Neuronal stem cell (in vitro differentiated cells): ENCODE measurements around the gene CTNNA3.
A peak's percentile ranks its signal among the peaks of the same experiment; 100 is the strongest.

Source experiments
- DNase-seq: peaks from one replicate; pipeline ENCODE4 v3.0.0-alpha.2; 2013; ENCODE audit warnings: low spot score
- H2AFZ ChIP-seq: one replicate; pipeline ENCODE4 v1.6.1; 2013; ENCODE audit warnings: mild to moderate bottlenecking, low read length, inconsistent platforms
- H2AK5ac ChIP-seq: 2 replicates; pipeline ENCODE4 v1.6.1; 2013; ENCODE audit warnings: low read depth, mild to moderate bottlenecking, inconsistent platforms, low read length, moderate library complexity, mixed read lengths
- H2BK120ac ChIP-seq: 2 replicates; pipeline ENCODE4 v1.6.1; 2013; ENCODE audit warnings: low read depth, mild to moderate bottlenecking, inconsistent platforms, low read length, moderate library complexity, mixed read lengths
- H2BK12ac ChIP-seq: one replicate; pipeline ENCODE4 v1.6.1; 2013; ENCODE audit warnings: low read length, inconsistent platforms
- H2BK15ac ChIP-seq: 2 replicates; pipeline ENCODE4 v1.6.1; 2013; ENCODE audit warnings: mild to moderate bottlenecking, low read length, inconsistent platforms, mixed read lengths
- H2BK5ac ChIP-seq: one replicate; pipeline ENCODE4 v1.6.1; 2013; ENCODE audit warnings: inconsistent platforms, mild to moderate bottlenecking, low read length, moderate library complexity
- H3K14ac ChIP-seq: one replicate; pipeline ENCODE4 v1.6.1; 2013; ENCODE audit warnings: low read length, inconsistent platforms
- H3K18ac ChIP-seq: 2 replicates; pipeline ENCODE4 v1.6.1; 2013; ENCODE audit warnings: low read length, inconsistent platforms
- H3K23ac ChIP-seq: 2 replicates; pipeline ENCODE4 v1.6.1; 2013; ENCODE audit warnings: low read depth, mild to moderate bottlenecking, mixed read lengths, low read length, inconsistent platforms; ENCODE audit not compliant: poor library complexity
- H3K27ac ChIP-seq: replicated peaks from 3 replicates; pipeline ENCODE4 v1.5.1; 2013; ENCODE audit warnings: low read length, inconsistent platforms
- H3K27me3 ChIP-seq, 3 experiments: 2 replicates each; pipeline ENCODE4 v1.6.1; 2013; ENCODE audit warnings: low read length in 3 of 3, mild to moderate bottlenecking in 2 of 3, inconsistent platforms in 1 of 3, low read depth in 1 of 3, mixed read lengths in 1 of 3, moderate library complexity in 1 of 3; ENCODE audit not compliant: control insufficient read depth in 3 of 3, insufficient read depth in 3 of 3
- H3K36me3 ChIP-seq, 2 donors: replicated peaks in 1 of 2; 2 replicates each; pipeline ENCODE4 v1.6.1; 2013; ENCODE audit warnings: low read length in 2 of 2; ENCODE audit not compliant: control insufficient read depth in 2 of 2, insufficient read depth in 2 of 2
- H3K4ac ChIP-seq: 2 replicates; pipeline ENCODE4 v1.6.1; 2013; ENCODE audit warnings: inconsistent platforms, mild to moderate bottlenecking, low read length, moderate library complexity
- H3K4me1 ChIP-seq, 2 donors: 1 replicate in 1 of 2; 2 replicates in 1 of 2; pipeline ENCODE4 v1.6.1; 2013; ENCODE audit warnings: low read length in 2 of 2, low read depth in 1 of 2; ENCODE audit not compliant: control insufficient read depth in 2 of 2, insufficient read depth in 1 of 2
- H3K4me2 ChIP-seq: one replicate; pipeline ENCODE4 v1.6.1; 2013; ENCODE audit warnings: mild to moderate bottlenecking, low read length, inconsistent platforms; ENCODE audit not compliant: insufficient read depth, poor library complexity, severe bottlenecking
- H3K4me3 ChIP-seq, 2 donors: 2 replicates each; pipeline ENCODE4 v1.5.1; 2013; ENCODE audit warnings: low read length in 2 of 2, mild to moderate bottlenecking in 2 of 2, inconsistent platforms in 1 of 2, moderate library complexity in 1 of 2
- H3K79me1 ChIP-seq: one replicate; pipeline ENCODE4 v1.6.1; 2013; ENCODE audit warnings: low read depth, mild to moderate bottlenecking, inconsistent platforms, low read length, moderate library complexity
- H3K9ac ChIP-seq: one replicate; pipeline ENCODE4 v1.6.1; 2013; ENCODE audit warnings: mild to moderate bottlenecking, low read depth, low read length, inconsistent platforms; ENCODE audit not compliant: poor library complexity
- H3K9me3 ChIP-seq, 2 donors: replicated peaks in 1 of 2; 2 replicates each; pipeline versions ENCODE3 to v1.6.1; 2013; ENCODE audit warnings: low read length in 2 of 2, mild to moderate bottlenecking in 2 of 2, inconsistent platforms in 1 of 2, low read depth in 1 of 2, mixed read lengths in 1 of 2, moderate library complexity in 1 of 2; ENCODE audit not compliant: control insufficient read depth in 2 of 2, insufficient read depth in 1 of 2
- H4K8ac ChIP-seq: one replicate; pipeline ENCODE4 v1.6.1; 2013; ENCODE audit warnings: low read depth, mild to moderate bottlenecking, inconsistent platforms, low read length, moderate library complexity
- H4K91ac ChIP-seq: one replicate; pipeline ENCODE4 v1.6.1; 2013; ENCODE audit warnings: low read length, low read depth, mild to moderate bottlenecking, inconsistent platforms; ENCODE audit not compliant: poor library complexity
- WGBS, 2 donors: extraction: QIAGEN DNeasy Blood & Tissue Kit; methylation state at CpG; one replicate each; pipeline ENCODE4 v1.1.7; 2013; ENCODE audit warnings: missing lambda C conversion rate in 2 of 2, mixed read lengths in 1 of 2; ENCODE audit not compliant: insufficient read length in 2 of 2, insufficient replicate concordance in 1 of 2; ENCODE audit errors: extremely low coverage in 2 of 2; 5-methylcytosine and 5-hydroxymethylcytosine counted together

CTNNA3 gene

DNA sequence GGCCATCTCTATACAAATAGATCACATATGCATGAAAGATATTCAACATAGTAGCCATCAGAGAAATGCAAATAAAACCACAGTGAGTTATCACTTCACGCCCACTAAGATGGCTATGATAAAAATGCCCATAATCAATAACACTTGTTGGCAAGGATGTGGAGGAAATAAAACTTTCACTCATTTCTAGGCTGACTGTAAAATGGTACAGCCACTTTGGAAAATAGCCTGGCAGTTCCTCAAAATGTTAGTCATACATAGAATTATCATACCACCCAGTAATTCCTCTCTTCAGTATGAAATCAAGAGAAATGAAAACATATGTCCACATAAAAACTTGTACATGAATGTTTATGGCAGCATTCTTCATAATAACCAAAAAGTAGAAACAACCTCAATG lies 445.3 kb downstream of the CTNNA3 start:
- no peak overlapping the region for H3K4me3 ChIP-seq
- H4K8ac ChIP-seq = no peak overlapping the region
- H3K4me2 ChIP-seq = no peak overlapping the region
- no peak overlapping the region for H2BK5ac ChIP-seq
- H3K36me3 ChIP-seq = no peaks in the 10 kb centered on the region
- peaks cover 0 to 20% of the 10 kb centered on the region in 2 donors for H3K9me3 ChIP-seq
- no peak overlapping the region for H4K91ac ChIP-seq
- no peak overlapping the region for H3K4ac ChIP-seq
- H3K14ac ChIP-seq = no peak overlapping the region
- no CpG with 5 or more reads among the region's 1 CpG for WGBS, 2 donors
- no peak overlapping the region for H2BK15ac ChIP-seq
- H2AFZ ChIP-seq = no peak overlapping the region
- H3K27ac ChIP-seq = no peak overlapping the region
- H3K18ac ChIP-seq = no peak overlapping the region
- no peak overlapping the region for H2AK5ac ChIP-seq
- no peak overlapping the region for H3K9ac ChIP-seq
- no peaks in the 10 kb centered on the region for H3K27me3 ChIP-seq
- no peak overlapping the region for H2BK12ac ChIP-seq
- DNase-seq = no peak
- no peak overlapping the region for H3K23ac ChIP-seq
- no peak overlapping the region for H2BK120ac ChIP-seq
- H3K79me1 ChIP-seq = no peaks in the 10 kb centered on the region
- H3K4me1 ChIP-seq = peaks cover 0 to 2% of the 10 kb centered on the region in 2 donors

DNA sequence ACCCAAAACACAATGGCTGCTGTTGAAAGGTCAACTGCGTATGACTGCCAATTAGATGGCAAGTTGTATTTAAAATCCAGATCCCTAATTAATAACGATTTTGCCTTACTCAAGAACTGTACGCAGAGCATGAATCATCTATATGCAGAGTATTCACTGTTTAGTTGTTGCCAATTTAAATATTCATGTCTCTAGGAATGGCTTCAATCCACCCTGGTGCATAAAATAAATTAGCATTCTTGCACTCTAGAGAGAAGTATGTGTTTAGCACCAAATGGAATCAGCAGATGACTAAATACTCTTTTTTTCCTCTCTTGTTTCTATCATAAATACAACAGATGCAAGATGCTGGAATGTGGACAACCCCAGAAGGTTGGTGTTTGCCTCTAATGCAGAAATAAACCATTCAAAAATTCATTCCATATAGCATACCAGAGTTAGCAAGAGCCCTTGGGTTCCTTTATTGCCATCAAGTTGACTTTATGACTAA lies 449.9 kb downstream of the CTNNA3 start:
- Histone ChIP-seq H2BK120ac (no peak overlapping the region), H4K8ac (no peak overlapping the region), H3K36me3 (no peaks in the 10 kb centered on the region), H3K27me3 (no peaks in the 10 kb centered on the region), H3K4ac (no peak overlapping the region), H3K4me1 (peaks cover 1 to 17% of the 10 kb centered on the region in 2 donors), H3K23ac (no peak overlapping the region), H2AK5ac (no peak overlapping the region), H3K4me2 (no peak overlapping the region), H3K79me1 (no peaks in the 10 kb centered on the region), H4K91ac (no peak overlapping the region), H3K14ac (no peak overlapping the region), H2BK15ac (no peak overlapping the region), H2AFZ (no peak overlapping the region), H3K9ac (no peak overlapping the region), H3K27ac (no peak overlapping the region), H3K18ac (no peak overlapping the region), H3K9me3 (peaks cover 0 to 29% of the 10 kb centered on the region in 2 donors), H2BK5ac (no peak overlapping the region), H3K4me3 (no peak overlapping the region), H2BK12ac (no peak overlapping the region)
- WGBS, 2 donors = no CpG with 5 or more reads among the region's 3 CpGs
- no peak for DNase-seq

- Histone ChIP-seq H3K4me3 (no peak overlapping the region), H2BK5ac (no peak overlapping the region)
Measured at GRCh38 chr10:67242528-67242927, 453.5 kb downstream of the CTNNA3 start.

DNA sequence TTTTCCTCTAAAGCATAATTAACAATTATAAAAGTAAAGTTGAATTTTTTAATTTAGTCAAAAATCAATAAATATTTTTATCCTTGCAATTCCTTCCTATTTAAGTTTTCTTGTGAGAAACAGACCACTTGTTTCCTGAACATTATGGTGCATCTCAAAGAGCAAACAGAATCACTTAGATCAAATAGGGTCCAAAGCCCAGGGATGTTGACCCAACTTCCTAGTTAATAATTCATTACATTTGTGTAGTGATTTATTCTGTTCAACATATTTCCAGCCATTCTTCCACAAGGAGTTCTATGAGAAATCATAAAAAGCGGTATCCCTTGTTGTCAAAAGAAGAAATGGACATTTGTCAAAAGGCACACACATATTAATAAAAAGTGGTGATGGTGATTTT lies 454.5 kb downstream of the CTNNA3 start:
- WGBS, 2 donors = no CpG with 5 or more reads among the region's 1 CpG
- Histone ChIP-seq H4K91ac (no peak overlapping the region), H3K4me1 (peaks cover 1 to 19% of the 10 kb centered on the region in 2 donors), H3K4ac (no peak overlapping the region), H2AK5ac (no peak overlapping the region), H3K14ac (no peak overlapping the region), H3K9ac (no peak overlapping the region), H4K8ac (no peak overlapping the region), H3K27ac (no peak overlapping the region), H2BK12ac (no peak overlapping the region), H3K9me3 (peaks cover 0 to 9% of the 10 kb centered on the region in 2 donors), H3K4me3 (no peak overlapping the region), H2BK5ac (no peak overlapping the region), H2BK15ac (no peak overlapping the region), H3K23ac (no peak overlapping the region), H2BK120ac (no peak overlapping the region), H3K36me3 (no peaks in the 10 kb centered on the region), H3K18ac (no peak overlapping the region), H3K27me3 (no peaks in the 10 kb centered on the region), H2AFZ (no peak overlapping the region), H3K79me1 (no peaks in the 10 kb centered on the region), H3K4me2 (no peak overlapping the region)
- DNase-seq = no peak

More at GRCh38 chr10:67242528-67242927, 453.5 kb downstream of the CTNNA3 start:
- Histone ChIP-seq H2BK15ac (no peak overlapping the region), H3K4me1 (peaks cover 1 to 19% of the 10 kb centered on the region in 2 donors), H2AFZ (peak overlapping the region; percentile 53), H2BK120ac (no peak overlapping the region), H2BK12ac (no peak overlapping the region), H3K4me2 (no peak overlapping the region), H3K4ac (no peak overlapping the region), H3K27me3 (no peaks in the 10 kb centered on the region), H3K23ac (no peak overlapping the region), H3K36me3 (no peaks in the 10 kb centered on the region), H3K27ac (no peak overlapping the region), H3K9ac (no peak overlapping the region), H3K14ac (no peak overlapping the region), H3K18ac (no peak overlapping the region), H4K91ac (no peak overlapping the region), H3K79me1 (no peaks in the 10 kb centered on the region), H2AK5ac (no peak overlapping the region), H4K8ac (no peak overlapping the region), H3K9me3 (peaks cover 0 to 9% of the 10 kb centered on the region in 2 donors)
- WGBS, 2 donors = no CpG with 5 or more reads among the region's 3 CpGs
- DNase-seq = no peak
